DMS79 (cell line): ENCODE results near the gene TGOLN2.
A peak's percentile ranks its signal among the peaks of the same experiment; 100 is the strongest.
"Not testable (repeated sequence)": the region's sequence is repeated elsewhere in the genome, so short reads cannot be mapped to it uniquely, and the experiment has no call there.

ENCODE experiments used
- DNase-seq: peaks from one replicate; lab custom pipeline; 2025; lab: John Stamatoyannopoulos, UW

The TGOLN2 gene

GRCh38 chr2:85327822-85328617 is at the start of gene TGOLN2:
Gene TGOLN2 (minus strand): TSS chr2:85327989. CDS start chr2:85327962, 27 bp downstream.
- peak; percentile 87 for DNase-seq

- DNase-seq, result no peak
These were observed 49.3 kb upstream of the TGOLN2 start for GRCh38 chr2:85377083-85377482.

- no peak for DNase-seq
These were observed 48.7 kb upstream of the TGOLN2 start for GRCh38 chr2:85376291-85377065.

GRCh38 chr2:85371045-85371444 is 43.3 kb upstream of the TGOLN2 start:
- no peak for DNase-seq

- no peak for DNase-seq
These were observed 41.7 kb upstream of the TGOLN2 start for GRCh38 chr2:85369500-85369899.

GRCh38 chr2:85368921-85369320 is 41.1 kb upstream of the TGOLN2 start:
- DNase-seq, result no peak

- no peak for DNase-seq
These were observed 39.4 kb upstream of the TGOLN2 start for GRCh38 chr2:85367180-85367579.

GRCh38 chr2:85362653-85363387 is 35.0 kb upstream of the TGOLN2 start:
- DNase-seq, result not testable (repeated sequence)

- DNase-seq, result no peak
These were observed 29.9 kb upstream of the TGOLN2 start for GRCh38 chr2:85357736-85358135.

GRCh38 chr2:85356186-85356585 is 28.4 kb upstream of the TGOLN2 start:
- DNase-seq, result no peak

GRCh38 chr2:85355521-85355920 is 27.7 kb upstream of the TGOLN2 start:
- DNase-seq, result no peak

- no peak for DNase-seq
These were observed 27.3 kb upstream of the TGOLN2 start for GRCh38 chr2:85355073-85355410.

- DNase-seq, result peak; percentile 97
These were observed 26.7 kb upstream of the TGOLN2 start, which contains the start of the genes ELMOD3 and RETSAT for GRCh38 chr2:85354286-85355072. Gene ELMOD3 (plus strand): TSS chr2:85354769. CDS start chr2:85357199, 2,430 bp downstream. Gene RETSAT (minus strand): TSS chr2:85354528. CDS start chr2:85354507, 21 bp downstream.

GRCh38 chr2:85353876-85354285 is 26.1 kb upstream of the TGOLN2 start:
- DNase-seq, result no peak

- no peak for DNase-seq
These were observed 19.8 kb upstream of the TGOLN2 start for GRCh38 chr2:85347599-85347998.

- no peak for DNase-seq
These were observed 16.7 kb upstream of the TGOLN2 start for GRCh38 chr2:85344356-85344954.

GRCh38 chr2:85343207-85343895 is 15.6 kb upstream of the TGOLN2 start:
- not testable (repeated sequence) for DNase-seq

- DNase-seq, result no peak
These were observed 14.4 kb upstream of the TGOLN2 start for GRCh38 chr2:85342156-85342555.

- no peak for DNase-seq
These were observed 13.7 kb upstream of the TGOLN2 start for GRCh38 chr2:85341269-85342029.
